SU-DHL-6 (cell line): ENCODE results near the gene GEMIN2.
"Not testable (repeated sequence)": the region's sequence is repeated elsewhere in the genome, so short reads cannot be mapped to it uniquely, and the experiment has no call there.

ENCODE experiments used
- H2AFZ ChIP-seq: fragments of 200-600 bp; sonication (generic); 2 replicates; pipeline ENCODE4 v1.6.1; 2014; ENCODE audit warnings: low read depth, mild to moderate bottlenecking, moderate library complexity, mixed read lengths, antibody characterized with exemption, low read length; ENCODE audit not compliant: severe bottlenecking
- H3F3A ChIP-seq: fragments of 200-600 bp; shearing (Covaris generic); 2 replicates; pipeline ENCODE4 v1.6.0; 2016; ENCODE audit warnings: antibody characterized with exemption, mild to moderate bottlenecking; ENCODE audit not compliant: insufficient read depth
- H3K27ac ChIP-seq: fragments of 200-600 bp; sonication (generic); 2 replicates; pipeline ENCODE4 v1.5.1; 2016; ENCODE audit warnings: low read depth, mild to moderate bottlenecking, low read length, moderate library complexity, mixed read lengths
- H3K27me3 ChIP-seq: fragments of 200-600 bp; sonication (generic), shearing (Covaris generic); 2 replicates; pipeline ENCODE4 v1.6.0; 2014; ENCODE audit warnings: mild to moderate bottlenecking, low read length
- H3K36me3 ChIP-seq: fragments of 200-600 bp; sonication (generic); 2 replicates; pipeline ENCODE4 v1.6.1; 2014; ENCODE audit warnings: mild to moderate bottlenecking, low read length, mixed read lengths
- H3K4me2 ChIP-seq: fragments of 300-600, 200-600 bp; shearing (Covaris generic), sonication (generic); 2 replicates; pipeline ENCODE4 v1.6.0; 2014; ENCODE audit warnings: low read length, low read depth, mild to moderate bottlenecking; ENCODE audit not compliant: poor library complexity, severe bottlenecking
- H3K4me3 ChIP-seq: fragments of 200-600 bp; sonication (generic); 2 replicates; pipeline ENCODE4 v1.5.1; 2014; ENCODE audit warnings: antibody characterized with exemption, low read length, mild to moderate bottlenecking, mixed read lengths; ENCODE audit not compliant: insufficient read depth, poor library complexity, severe bottlenecking
- H3K79me2 ChIP-seq: fragments of 200-600 bp; sonication (generic); 2 replicates; pipeline ENCODE4 v1.6.1; 2014; ENCODE audit warnings: mild to moderate bottlenecking, low read length, moderate library complexity; ENCODE audit not compliant: insufficient read depth
- H3K9ac ChIP-seq: fragments of 200-600 bp; sonication (generic); 2 replicates; pipeline ENCODE4 v1.7.0; 2014; ENCODE audit warnings: mild to moderate bottlenecking, low read length
- H3K9me2 ChIP-seq: fragments of 200-600 bp; sonication (generic); replicated peaks from 2 replicates; pipeline ENCODE4 v1.6.1; 2014; ENCODE audit warnings: low read length; ENCODE audit not compliant: insufficient read depth
- H3K9me3 ChIP-seq: fragments of 200-600 bp; sonication (generic); 2 replicates; pipeline ENCODE4 v1.6.1; 2014; ENCODE audit warnings: low read length, mixed read lengths; ENCODE audit not compliant: insufficient read depth
- H4K20me1 ChIP-seq: fragments of 200-600 bp; sonication (generic); 2 replicates; pipeline ENCODE4 v1.6.1; 2014; ENCODE audit warnings: low read depth, mild to moderate bottlenecking, antibody characterized with exemption, low read length, moderate library complexity, mixed read lengths
- EZH2phosphoT487 ChIP-seq: fragments of 200-600 bp; sonication (generic), shearing (Covaris generic); conservative IDR thresholded peaks from 2 replicates; pipeline ENCODE4 v1.6.1; 2018; ENCODE audit warnings: mild to moderate bottlenecking, antibody characterized with exemption, low read length, moderate library complexity, mixed read lengths
- TF ChIP-seq, protein P1 (sequence below): fragments of 200-600 bp; sonication (generic); IDR thresholded peaks from one replicate; pipeline ENCODE4 v1.5.1; 2017; ENCODE audit warnings: antibody characterized with exemption, mild to moderate bottlenecking, low read length, moderate library complexity; ENCODE audit not compliant: insufficient read depth, poor library complexity, severe bottlenecking

The GEMIN2 gene

GRCh38 chr14:39140170-39140569, 26.0 kb downstream of the GEMIN2 start:
- no peak overlapping the region for H3K9ac ChIP-seq
- TF ChIP-seq EZH2phosphoT487 = no peak
- TF ChIP-seq, protein P1, sequence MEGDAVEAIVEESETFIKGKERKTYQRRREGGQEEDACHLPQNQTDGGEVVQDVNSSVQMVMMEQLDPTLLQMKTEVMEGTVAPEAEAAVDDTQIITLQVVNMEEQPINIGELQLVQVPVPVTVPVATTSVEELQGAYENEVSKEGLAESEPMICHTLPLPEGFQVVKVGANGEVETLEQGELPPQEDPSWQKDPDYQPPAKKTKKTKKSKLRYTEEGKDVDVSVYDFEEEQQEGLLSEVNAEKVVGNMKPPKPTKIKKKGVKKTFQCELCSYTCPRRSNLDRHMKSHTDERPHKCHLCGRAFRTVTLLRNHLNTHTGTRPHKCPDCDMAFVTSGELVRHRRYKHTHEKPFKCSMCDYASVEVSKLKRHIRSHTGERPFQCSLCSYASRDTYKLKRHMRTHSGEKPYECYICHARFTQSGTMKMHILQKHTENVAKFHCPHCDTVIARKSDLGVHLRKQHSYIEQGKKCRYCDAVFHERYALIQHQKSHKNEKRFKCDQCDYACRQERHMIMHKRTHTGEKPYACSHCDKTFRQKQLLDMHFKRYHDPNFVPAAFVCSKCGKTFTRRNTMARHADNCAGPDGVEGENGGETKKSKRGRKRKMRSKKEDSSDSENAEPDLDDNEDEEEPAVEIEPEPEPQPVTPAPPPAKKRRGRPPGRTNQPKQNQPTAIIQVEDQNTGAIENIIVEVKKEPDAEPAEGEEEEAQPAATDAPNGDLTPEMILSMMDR = no peak
- no peak overlapping the region for H2AFZ ChIP-seq
- H3K27ac ChIP-seq = no peak overlapping the region
- H3K4me2 ChIP-seq = no peak overlapping the region
- no peaks in the 10 kb centered on the region for H3K79me2 ChIP-seq
- no peaks in the 10 kb centered on the region for H3K9me2 ChIP-seq
- H3F3A ChIP-seq = no peaks in the 10 kb centered on the region; the same call in 1 of the 2 replicates
- no peaks in the 10 kb centered on the region for H3K27me3 ChIP-seq
- H3K9me3 ChIP-seq = peaks cover 9% of the 10 kb centered on the region; the same call in 1 of the 2 replicates
- H3K36me3 ChIP-seq = peaks cover 21% of the 10 kb centered on the region
- H4K20me1 ChIP-seq = no peaks in the 10 kb centered on the region
- H3K4me3 ChIP-seq = no peak overlapping the region

DNA sequence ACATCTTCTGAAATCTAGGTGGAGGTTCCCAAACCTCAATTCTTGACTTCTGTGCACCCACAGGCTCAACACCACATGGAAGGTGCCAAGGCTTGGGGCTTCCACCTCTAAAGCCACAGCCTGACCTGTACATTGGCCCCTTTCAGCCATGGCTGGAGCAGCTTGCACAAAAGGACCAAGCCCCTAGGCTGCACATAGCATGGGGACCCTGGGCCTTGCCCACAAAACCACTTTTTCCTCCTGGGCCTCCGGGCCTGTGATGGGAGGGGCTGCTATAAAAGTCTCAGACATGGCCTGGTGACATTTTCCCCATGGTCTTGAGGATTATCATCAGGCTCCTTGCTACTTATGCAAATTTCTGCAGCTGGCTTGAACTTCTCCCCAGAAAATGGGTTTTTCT, 27.5 kb downstream of the GEMIN2 start:
- H3K27ac ChIP-seq, H3F3A ChIP-seq, H3K27me3 ChIP-seq, H3K4me2 ChIP-seq, H3K79me2 ChIP-seq, H2AFZ ChIP-seq, H4K20me1 ChIP-seq, H3K9ac ChIP-seq, H3K9me2 ChIP-seq, H3K4me3 ChIP-seq, H3K9me3 ChIP-seq: not testable (repeated sequence)
- H3K36me3 ChIP-seq = peaks cover 10% of the 10 kb centered on the region

DNA sequence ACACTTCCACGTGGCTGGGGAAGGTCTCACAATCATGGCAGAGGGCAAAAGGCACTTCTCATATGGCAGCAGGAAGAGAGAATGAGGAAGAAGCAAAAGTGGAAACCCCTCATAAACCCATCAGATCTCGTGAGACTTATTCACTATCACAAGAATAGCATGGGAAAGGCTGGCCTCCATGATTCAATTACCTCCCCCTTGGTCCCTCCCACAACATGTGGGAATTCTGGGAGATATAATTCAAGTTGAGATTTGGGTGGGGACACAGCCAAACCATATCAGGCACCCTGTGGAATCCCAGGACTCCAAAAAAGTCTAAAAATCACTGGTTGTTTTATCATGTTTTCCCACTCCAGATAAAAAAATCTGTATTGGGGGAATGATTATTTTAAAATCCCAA, 29.1 kb downstream of the GEMIN2 start:
- not testable (repeated sequence) for H3K27me3 ChIP-seq, H3K27ac ChIP-seq, H3K79me2 ChIP-seq, H4K20me1 ChIP-seq, H3K9me2 ChIP-seq, H2AFZ ChIP-seq, H3K9me3 ChIP-seq, H3K36me3 ChIP-seq, H3F3A ChIP-seq, H3K9ac ChIP-seq, H3K4me2 ChIP-seq, H3K4me3 ChIP-seq

- no peaks in the 10 kb centered on the region for H3K9me2 ChIP-seq
- H3K9ac ChIP-seq = no peak overlapping the region
- H3K4me2 ChIP-seq = no peak overlapping the region
- H2AFZ ChIP-seq = no peak overlapping the region
- H3K9me3 ChIP-seq = peaks cover 9% of the 10 kb centered on the region; the same call in 1 of the 2 replicates
- H3K27ac ChIP-seq = no peak overlapping the region
- H3K79me2 ChIP-seq = no peaks in the 10 kb centered on the region
- TF ChIP-seq, protein P1 = no peak
- no peak for TF ChIP-seq EZH2phosphoT487
- H3K27me3 ChIP-seq = no peaks in the 10 kb centered on the region
- no peaks in the 10 kb centered on the region for H4K20me1 ChIP-seq
- H3F3A ChIP-seq = no peaks in the 10 kb centered on the region; the same call in 1 of the 2 replicates
- H3K36me3 ChIP-seq = peaks cover 9% of the 10 kb centered on the region; the same call in 1 of the 2 replicates
- H3K4me3 ChIP-seq = no peak overlapping the region
Measured at GRCh38 chr14:39145266-39145966, 31.3 kb downstream of the GEMIN2 start.
